T47D (cell line): Measurements from ENCODE around the gene PDZRN4.
"Not testable (repeated sequence)": the region's sequence is repeated elsewhere in the genome, so short reads cannot be mapped to it uniquely, and the experiment has no call there.

ENCODE experiments used
- DNase-seq, 2 experiments: peaks; one replicate each; pipeline versions ENCODE4 v3.0.0 to v3.0.0-alpha.2; 2011 to 2012; ENCODE audit warnings: low read depth in 1 of 2, low spot score in 1 of 2
- JUND ChIP-seq: IDR thresholded peaks from 2 replicates; pipeline ENCODE4 v1.6.1; 2012; ENCODE audit warnings: low read depth
- in situ Hi-C: cut with HindIII; loops from 2 replicates; pipeline ENCODE4 v1.10.0; 2016; ENCODE audit warnings: low sequenced_read_pairs, low pct_unique_long_range_greater_than_20kb

PDZRN4 gene

GRCh38 chr12:41528874-41529273, 340.8 kb downstream of the PDZRN4 start:
- DNase-seq: no peak
- in situ Hi-C loops: no loop called here
- no peak for TF ChIP-seq JUND

GRCh38 chr12:41530441-41530840, 342.3 kb downstream of the PDZRN4 start:
- in situ Hi-C loops: no loop called here
- no peak for DNase-seq
- TF ChIP-seq JUND: no peak

GRCh38 chr12:41531147-41531829, 343.2 kb downstream of the PDZRN4 start:
- in situ Hi-C loops: no loop called here
- TF ChIP-seq JUND: no peak
- DNase-seq: no peak

- no peak for DNase-seq
- TF ChIP-seq JUND: no peak
- in situ Hi-C loops: no loop called here
Observed at GRCh38 chr12:41532072-41532471, 344.0 kb downstream of the PDZRN4 start.

- in situ Hi-C loops: no loop called here
- DNase-seq: no peak
- no peak for TF ChIP-seq JUND
Observed at GRCh38 chr12:41536813-41537490, 348.8 kb downstream of the PDZRN4 start.

GRCh38 chr12:41537522-41537921, 349.4 kb downstream of the PDZRN4 start:
- in situ Hi-C loops: no loop called here
- DNase-seq: no peak
- TF ChIP-seq JUND: no peak

- in situ Hi-C loops: no loop called here
- DNase-seq: no peak
- TF ChIP-seq JUND: no peak
Observed at GRCh38 chr12:41545761-41546160, 357.6 kb downstream of the PDZRN4 start.

GRCh38 chr12:41547071-41547470, 359.0 kb downstream of the PDZRN4 start:
- in situ Hi-C loops, DNase-seq: not testable (repeated sequence)

GRCh38 chr12:41548926-41549325, 360.8 kb downstream of the PDZRN4 start:
- TF ChIP-seq JUND: no peak

GRCh38 chr12:41552588-41552987, 364.5 kb downstream of the PDZRN4 start:
- no peak for DNase-seq
- in situ Hi-C loops: no loop called here
- TF ChIP-seq JUND: no peak

More at GRCh38 chr12:41548926-41549325, 360.8 kb downstream of the PDZRN4 start:
- in situ Hi-C loops: no loop called here
- no peak for DNase-seq

- in situ Hi-C loops: no loop called here
- no peak for DNase-seq
- TF ChIP-seq JUND: no peak
Observed at GRCh38 chr12:41556176-41556575, 368.1 kb downstream of the PDZRN4 start.

- no peak for TF ChIP-seq JUND
- DNase-seq: no peak
- in situ Hi-C loops: no loop called here
Observed at GRCh38 chr12:41557344-41557743, 369.2 kb downstream of the PDZRN4 start.

- in situ Hi-C loops: no loop called here
- no peak for TF ChIP-seq JUND
- no peak for DNase-seq
Observed at GRCh38 chr12:41558671-41559070, 370.6 kb downstream of the PDZRN4 start.
